ENCODE data around the gene CCDC197.

The CCDC197 gene

GRCh38 chr14:94027566-94028449, 30.7 kb downstream of the CCDC197 start:
- peak; percentile 23 for DNase-seq

GRCh38 chr14:94028450-94028826, 31.3 kb downstream of the CCDC197 start:
- no peak for DNase-seq

GRCh38 chr14:94029265-94029664, 32.2 kb downstream of the CCDC197 start:
- DNase-seq = no peak

GRCh38 chr14:94029671-94030203, 32.6 kb downstream of the CCDC197 start:
- no peak for DNase-seq

- DNase-seq = no peak
Measured at GRCh38 chr14:94030571-94030970, 33.5 kb downstream of the CCDC197 start.

- DNase-seq = no peak
Measured at GRCh38 chr14:94031161-94031882, 34.2 kb downstream of the CCDC197 start.

GRCh38 chr14:94031883-94032279, 34.8 kb downstream of the CCDC197 start:
- no peak for DNase-seq

GRCh38 chr14:94034886-94035285, 37.8 kb downstream of the CCDC197 start:
- DNase-seq = no peak

GRCh38 chr14:94036313-94037167, 39.4 kb downstream of the CCDC197 start:
- peak; percentile 13 for DNase-seq

GRCh38 chr14:94037954-94038353, 40.9 kb downstream of the CCDC197 start:
- DNase-seq = no peak

GRCh38 chr14:94038510-94038909, 41.4 kb downstream of the CCDC197 start:
- DNase-seq = no peak

- DNase-seq = no peak
Measured at GRCh38 chr14:94038921-94039629, 42.0 kb downstream of the CCDC197 start.

GRCh38 chr14:94040247-94040646, 43.1 kb downstream of the CCDC197 start:
- DNase-seq = no peak

GRCh38 chr14:94040796-94041195, 43.7 kb downstream of the CCDC197 start:
- no peak for DNase-seq

- no peak for DNase-seq
Measured at GRCh38 chr14:94041551-94042346, 44.6 kb downstream of the CCDC197 start.

- DNase-seq = no peak
Measured at GRCh38 chr14:94042433-94043091, 45.5 kb downstream of the CCDC197 start.

- DNase-seq = no peak
Measured at GRCh38 chr14:94043111-94043755, 46.1 kb downstream of the CCDC197 start.

- DNase-seq = no peak
Measured at GRCh38 chr14:94043756-94044475, 46.8 kb downstream of the CCDC197 start.

- DNase-seq = no peak
Measured at GRCh38 chr14:94044476-94045091, 47.5 kb downstream of the CCDC197 start.
